ENCODE results near the gene ZNRF2. TPM values are rescaled to one million over a fixed set of nuclear protein-coding genes. Genes with fewer than 3 reads are reported as not detected.

The ZNRF2 gene
- total RNA-seq, 2 experiments from 2014 or later, result 9.6 to 10.5 TPM

- peak overlapping the region; percentile 15 for H3K27ac Mint-ChIP-seq
- ChIA-PET CTCF (interaction anchor here (1.2 to 1.7 kb wide), 2 partner anchors 9 to 82 kb away, joined by 3 to 8 read pairs; no protein-coding TSS in a partner anchor), POLR2A (interaction anchor here (1.9 kb wide), 1 partner anchor 9 kb away, joined by 5 read pairs; no protein-coding TSS in a partner anchor)
- H3K27me3 Mint-ChIP-seq, result no peaks in the 10 kb centered on the region
- H3K36me3 Mint-ChIP-seq, result peaks cover 8% of the 10 kb centered on the region
- intact Hi-C loops (cut with micrococcal nuclease), result no loop called here
- no peak for DNase-seq
- peaks cover 2% of the 10 kb centered on the region for H3K9me3 Mint-ChIP-seq
- H3K4me1 Mint-ChIP-seq (ENCODE audit: low read depth), result peaks cover 65% of the 10 kb centered on the region
- H3K4me3 Mint-ChIP-seq, result no peak overlapping the region
These were observed 46.9 kb downstream of the ZNRF2 start for GRCh38 chr7:30331338-30331737.

- H3K27ac Mint-ChIP-seq, result no peak overlapping the region
- POLR2A ChIA-PET, result no interaction called here
- intact Hi-C loops (cut with micrococcal nuclease), result no loop called here
These were observed 48.2 kb downstream of the ZNRF2 start for GRCh38 chr7:30332549-30332948.

GRCh38 chr7:30335763-30336487, 51.5 kb downstream of the ZNRF2 start:
- no peaks in the 10 kb centered on the region for H3K36me3 Mint-ChIP-seq
- H3K4me3 Mint-ChIP-seq, result no peak overlapping the region
- DNase-seq, result no peak
- peaks cover 7% of the 10 kb centered on the region for H3K9me3 Mint-ChIP-seq
- CTCF ChIA-PET, result no interaction called here
- intact Hi-C loops (cut with micrococcal nuclease), result no loop called here
- POLR2A ChIA-PET, result no interaction called here
- H3K27me3 Mint-ChIP-seq, result no peaks in the 10 kb centered on the region
- no peak overlapping the region for H3K27ac Mint-ChIP-seq
- H3K4me1 Mint-ChIP-seq (ENCODE audit: low read depth), result peaks cover 54% of the 10 kb centered on the region

More at GRCh38 chr7:30332549-30332948, 48.2 kb downstream of the ZNRF2 start:
- CTCF ChIA-PET, result no interaction called here
- H3K4me3 Mint-ChIP-seq, result no peak overlapping the region
- H3K36me3 Mint-ChIP-seq, result no peaks in the 10 kb centered on the region
- H3K4me1 Mint-ChIP-seq (ENCODE audit: low read depth), result peaks cover 66% of the 10 kb centered on the region
- DNase-seq, result no peak
- peaks cover 2% of the 10 kb centered on the region for H3K9me3 Mint-ChIP-seq
- H3K27me3 Mint-ChIP-seq, result no peaks in the 10 kb centered on the region

GRCh38 chr7:30344513-30344912, 60.1 kb downstream of the ZNRF2 start:
- CTCF ChIA-PET, result no interaction called here
- H3K27ac Mint-ChIP-seq, result peak overlapping the region; percentile 29
- peaks cover 17% of the 10 kb centered on the region for H3K9me3 Mint-ChIP-seq
- H3K4me3 Mint-ChIP-seq, result peak overlapping the region; percentile 6
- H3K4me1 Mint-ChIP-seq (ENCODE audit: low read depth), result peaks cover 56% of the 10 kb centered on the region
- H3K36me3 Mint-ChIP-seq, result peaks cover 5% of the 10 kb centered on the region
- POLR2A ChIA-PET, result no interaction called here
- DNase-seq, result no peak
- no peaks in the 10 kb centered on the region for H3K27me3 Mint-ChIP-seq
- intact Hi-C loops (cut with micrococcal nuclease), result loop anchor here (10.0 kb wide), 1 partner anchor 160 kb away; the partner anchor contains the start of gene GGCT

- intact Hi-C loops (cut with micrococcal nuclease), result loop anchor here (1.0 to 10.0 kb wide), 7 partner anchors 17 to 215 kb away; partner anchors contain the start of genes GGCT, NOD1 and ZNRF2
- ChIA-PET CTCF (interaction anchor here (1.2 to 2.0 kb wide), 2 partner anchors 25 to 64 kb away, joined by 3 to 9 read pairs; no protein-coding TSS in a partner anchor), POLR2A (interaction anchor here (1.6 to 2.5 kb wide), 3 partner anchors 25 to 63 kb away, joined by 5 to 17 read pairs (median 6); partner anchors contain the start of gene ZNRF2)
- H3K36me3 Mint-ChIP-seq, result no peaks in the 10 kb centered on the region
- peak overlapping the region; percentile 90 for H3K27ac Mint-ChIP-seq
- no peak for DNase-seq
- peaks cover 63% of the 10 kb centered on the region for H3K4me1 Mint-ChIP-seq (ENCODE audit: low read depth)
- H3K27me3 Mint-ChIP-seq, result no peaks in the 10 kb centered on the region
- H3K4me3 Mint-ChIP-seq, result peak overlapping the region; percentile 75
- no peaks in the 10 kb centered on the region for H3K9me3 Mint-ChIP-seq
These were observed 63.1 kb downstream of the ZNRF2 start for GRCh38 chr7:30347226-30348082.

GRCh38 chr7:30348083-30348560, 63.7 kb downstream of the ZNRF2 start:
- H3K4me1 Mint-ChIP-seq (ENCODE audit: low read depth), result peaks cover 67% of the 10 kb centered on the region
- peak; percentile 56 for DNase-seq
- H3K9me3 Mint-ChIP-seq, result no peaks in the 10 kb centered on the region
- intact Hi-C loops (cut with micrococcal nuclease), result loop anchor here (1.0 to 10.0 kb wide), 7 partner anchors 18 to 214 kb away; partner anchors contain the start of genes GGCT, NOD1 and ZNRF2
- H3K27me3 Mint-ChIP-seq, result no peaks in the 10 kb centered on the region
- H3K36me3 Mint-ChIP-seq, result no peaks in the 10 kb centered on the region
- ChIA-PET CTCF (interaction anchor here (0.6 to 2.0 kb wide), 3 partner anchors 25 to 68 kb away, joined by 3 to 9 read pairs (median 4); no protein-coding TSS in a partner anchor), POLR2A (interaction anchor here (1.6 to 2.5 kb wide), 3 partner anchors 26 to 64 kb away, joined by 5 to 17 read pairs (median 6); partner anchors contain the start of gene ZNRF2)
- peak overlapping the region; percentile 90 for H3K27ac Mint-ChIP-seq
- H3K4me3 Mint-ChIP-seq, result peak overlapping the region; percentile 75

- Mint-ChIP-seq H3K4me3 (no peak overlapping the region), H3K27ac (peak overlapping the region; percentile 5), H3K27me3 (no peaks in the 10 kb centered on the region), H3K9me3 (no peaks in the 10 kb centered on the region), H3K36me3 (no peaks in the 10 kb centered on the region), H3K4me1 (ENCODE audit: low read depth) (peaks cover 65% of the 10 kb centered on the region)
- ChIA-PET CTCF (interaction anchor here (0.9 to 2.0 kb wide), 3 partner anchors 26 to 215 kb away, joined by 4 to 9 read pairs (median 7); no protein-coding TSS in a partner anchor), POLR2A (interaction anchor here (0.7 to 2.5 kb wide), 4 partner anchors 13 to 65 kb away, joined by 3 to 17 read pairs (median 4); partner anchors contain the start of gene ZNRF2)
- no peak for DNase-seq
- intact Hi-C loops (cut with micrococcal nuclease), result loop anchor here (2.0 to 10.0 kb wide), 3 partner anchors 130 to 213 kb away; partner anchors contain the start of genes GGCT and NOD1
These were observed 64.8 kb downstream of the ZNRF2 start for GRCh38 chr7:30349170-30349569.

GRCh38 chr7:30349816-30350215, 65.4 kb downstream of the ZNRF2 start:
- H3K9me3 Mint-ChIP-seq, result no peaks in the 10 kb centered on the region
- H3K4me1 Mint-ChIP-seq (ENCODE audit: low read depth), result peaks cover 59% of the 10 kb centered on the region
- CTCF ChIA-PET, result interaction anchor here (0.9 to 1.8 kb wide), 2 partner anchors 75 to 214 kb away, joined by 4 to 7 read pairs; no protein-coding TSS in a partner anchor
- H3K4me3 Mint-ChIP-seq, result no peak overlapping the region
- POLR2A ChIA-PET, result interaction anchor here (0.7 to 2.5 kb wide), 3 partner anchors 13 to 64 kb away, joined by 3 to 17 read pairs (median 4); no protein-coding TSS in a partner anchor
- H3K36me3 Mint-ChIP-seq, result no peaks in the 10 kb centered on the region
- intact Hi-C loops (cut with micrococcal nuclease), result loop anchor here (2.0 to 10.0 kb wide), 5 partner anchors 65 to 215 kb away; partner anchors contain the start of genes GGCT, MTURN and NOD1
- no peak for DNase-seq
- H3K27me3 Mint-ChIP-seq, result no peaks in the 10 kb centered on the region
- no peak overlapping the region for H3K27ac Mint-ChIP-seq

- Mint-ChIP-seq H3K4me1 (ENCODE audit: low read depth) (peaks cover 48% of the 10 kb centered on the region), H3K27me3 (no peaks in the 10 kb centered on the region), H3K9me3 (no peaks in the 10 kb centered on the region), H3K36me3 (peaks cover 1% of the 10 kb centered on the region), H3K27ac (no peak overlapping the region), H3K4me3 (no peak overlapping the region)
- POLR2A ChIA-PET, result no interaction called here
- no peak for DNase-seq
- intact Hi-C loops (cut with micrococcal nuclease), result loop anchor here (10.0 kb wide), 2 partner anchors 64 to 216 kb away; partner anchors contain the start of gene MTURN
- CTCF ChIA-PET, result interaction anchor here (0.5 to 3.6 kb wide), 6 partner anchors 29 to 278 kb away, joined by 3 to 21 read pairs (median 4); no protein-coding TSS in a partner anchor
These were observed 66.9 kb downstream of the ZNRF2 start for GRCh38 chr7:30351286-30351685.

- Mint-ChIP-seq H3K27ac (no peak overlapping the region), H3K36me3 (peaks cover 1% of the 10 kb centered on the region), H3K4me1 (ENCODE audit: low read depth) (peaks cover 46% of the 10 kb centered on the region), H3K27me3 (no peaks in the 10 kb centered on the region), H3K9me3 (no peaks in the 10 kb centered on the region), H3K4me3 (no peak overlapping the region)
- POLR2A ChIA-PET, result no interaction called here
- intact Hi-C loops (cut with micrococcal nuclease), result loop anchor here (1.0 to 10.0 kb wide), 5 partner anchors 63 to 217 kb away; partner anchors contain the start of genes MTURN and ZNRF2
- DNase-seq, result no peak
- CTCF ChIA-PET, result interaction anchor here (0.7 to 3.6 kb wide), 3 partner anchors 71 to 76 kb away, joined by 4 to 21 read pairs (median 4); no protein-coding TSS in a partner anchor
These were observed 67.3 kb downstream of the ZNRF2 start for GRCh38 chr7:30351724-30352123.

GRCh38 chr7:30352169-30352568, 67.8 kb downstream of the ZNRF2 start:
- no peak overlapping the region for H3K27ac Mint-ChIP-seq
- H3K27me3 Mint-ChIP-seq, result no peaks in the 10 kb centered on the region
- DNase-seq, result no peak
- POLR2A ChIA-PET, result no interaction called here
- CTCF ChIA-PET, result interaction anchor here (0.7 to 3.6 kb wide), 5 partner anchors 70 to 212 kb away, joined by 3 to 21 read pairs (median 4); no protein-coding TSS in a partner anchor
- peaks cover 42% of the 10 kb centered on the region for H3K4me1 Mint-ChIP-seq (ENCODE audit: low read depth)
- no peak overlapping the region for H3K4me3 Mint-ChIP-seq
- peaks cover 4% of the 10 kb centered on the region for H3K36me3 Mint-ChIP-seq
- intact Hi-C loops (cut with micrococcal nuclease), result loop anchor here (1.0 to 10.0 kb wide), 5 partner anchors 63 to 217 kb away; partner anchors contain the start of genes MTURN and ZNRF2
- no peaks in the 10 kb centered on the region for H3K9me3 Mint-ChIP-seq

Data from activated CD4-positive, alpha-beta memory T cell treated with anti-CD3 and anti-CD28 coated beads for 36 hours (primary cell).